ENCODE measurements around the gene RBPJL. TPM values are rescaled to one million over a fixed set of nuclear protein-coding genes. Genes with fewer than 3 reads are reported as not detected.

RBPJL gene
- total and polyA plus RNA-seq, 7 donors: 1.8 TPM; not detected in 6

DNA sequence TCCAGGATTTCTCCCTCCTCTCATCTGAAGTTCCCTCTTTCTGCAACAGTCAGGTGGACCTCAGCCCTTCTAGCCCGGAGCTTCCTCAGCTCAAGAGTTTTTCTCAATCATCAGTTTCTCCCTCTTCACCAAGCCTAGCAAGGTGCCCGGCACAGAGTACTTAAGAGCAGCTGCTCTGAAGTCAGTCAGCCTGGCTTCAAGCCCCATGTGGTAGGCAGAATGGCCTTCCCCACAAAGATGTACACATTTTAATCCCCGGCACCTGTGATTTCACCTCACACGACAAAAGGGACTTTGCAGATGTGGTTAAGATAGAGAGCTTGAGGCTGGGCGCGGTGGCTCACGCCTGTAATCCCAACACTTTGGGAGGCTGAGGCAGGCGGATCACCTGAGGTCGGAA is 15.1 kb upstream of the RBPJL start:
- Histone ChIP-seq H3K4me3 (no peak overlapping the region), H3K9me3 (no peaks in the 10 kb centered on the region), H3K36me3 (no peaks in the 10 kb centered on the region), H3K27ac (no peak overlapping the region), H3K4me1 (peaks cover 0 to 21% (median 11%) of the 10 kb centered on the region in 4 donors), H3K27me3 (peaks cover 0 to 26% (median 0%) of the 10 kb centered on the region in 3 donors)
- intact Hi-C loops (cut with DNase I): loop anchor here (5.0 to 10.0 kb wide), 2 partner anchors 194 to 277 kb away; no protein-coding TSS in a partner anchor
- 74 to 82% methylated on average over 9 of the region's 9 CpGs for WGBS, 2 donors
- DNase-seq: no peak
- TF ChIP-seq, protein P1, sequence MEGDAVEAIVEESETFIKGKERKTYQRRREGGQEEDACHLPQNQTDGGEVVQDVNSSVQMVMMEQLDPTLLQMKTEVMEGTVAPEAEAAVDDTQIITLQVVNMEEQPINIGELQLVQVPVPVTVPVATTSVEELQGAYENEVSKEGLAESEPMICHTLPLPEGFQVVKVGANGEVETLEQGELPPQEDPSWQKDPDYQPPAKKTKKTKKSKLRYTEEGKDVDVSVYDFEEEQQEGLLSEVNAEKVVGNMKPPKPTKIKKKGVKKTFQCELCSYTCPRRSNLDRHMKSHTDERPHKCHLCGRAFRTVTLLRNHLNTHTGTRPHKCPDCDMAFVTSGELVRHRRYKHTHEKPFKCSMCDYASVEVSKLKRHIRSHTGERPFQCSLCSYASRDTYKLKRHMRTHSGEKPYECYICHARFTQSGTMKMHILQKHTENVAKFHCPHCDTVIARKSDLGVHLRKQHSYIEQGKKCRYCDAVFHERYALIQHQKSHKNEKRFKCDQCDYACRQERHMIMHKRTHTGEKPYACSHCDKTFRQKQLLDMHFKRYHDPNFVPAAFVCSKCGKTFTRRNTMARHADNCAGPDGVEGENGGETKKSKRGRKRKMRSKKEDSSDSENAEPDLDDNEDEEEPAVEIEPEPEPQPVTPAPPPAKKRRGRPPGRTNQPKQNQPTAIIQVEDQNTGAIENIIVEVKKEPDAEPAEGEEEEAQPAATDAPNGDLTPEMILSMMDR (IDR thresholded peaks at IDR 0.05): no peak
- TF ChIP-seq POLR2AphosphoS5 (IDR thresholded peaks at IDR 0.05): no peak
- no peak for TF ChIP-seq EP300 (IDR thresholded peaks at IDR 0.05)
- TF ChIP-seq POLR2A (IDR thresholded peaks at IDR 0.05): no peak

DNA sequence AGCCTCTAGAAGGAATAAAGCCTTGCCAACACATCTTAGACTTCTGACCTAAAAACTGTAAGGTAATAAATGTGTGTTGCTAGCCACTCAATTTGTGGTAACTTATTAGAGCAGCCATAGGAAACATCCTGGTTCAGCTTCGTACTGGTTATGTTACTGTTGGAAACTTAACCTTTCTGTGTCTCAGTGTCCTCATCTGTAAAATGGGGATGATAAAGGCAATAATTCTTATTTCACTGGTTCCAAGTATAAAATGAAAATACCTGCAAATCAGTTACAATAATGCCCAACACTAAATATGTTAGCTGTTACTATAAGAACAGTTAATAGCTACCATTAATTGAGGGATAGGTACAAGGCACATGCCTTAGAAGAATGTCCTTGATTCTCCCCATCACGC is 14.3 kb upstream of the RBPJL start:
- Histone ChIP-seq H3K27me3 (peaks cover 0 to 31% (median 0%) of the 10 kb centered on the region in 3 donors), H3K27ac (no peak overlapping the region), H3K36me3 (no peaks in the 10 kb centered on the region), H3K9me3 (no peaks in the 10 kb centered on the region), H3K4me3 (no peak overlapping the region), H3K4me1 (peaks cover 0 to 21% (median 11%) of the 10 kb centered on the region in 4 donors)
- TF ChIP-seq POLR2A (IDR thresholded peaks at IDR 0.05): no peak
- TF ChIP-seq, protein P1 (IDR thresholded peaks at IDR 0.05): no peak
- no peak for TF ChIP-seq POLR2AphosphoS5 (IDR thresholded peaks at IDR 0.05)
- TF ChIP-seq EP300 (IDR thresholded peaks at IDR 0.05): no peak
- intact Hi-C loops (cut with DNase I): loop anchor here (2.0 to 10.0 kb wide), 3 partner anchors 195 to 278 kb away; no protein-coding TSS in a partner anchor
- WGBS, 2 donors: 83% methylated on average over 2 of the region's 2 CpGs
- no peak for DNase-seq

DNA sequence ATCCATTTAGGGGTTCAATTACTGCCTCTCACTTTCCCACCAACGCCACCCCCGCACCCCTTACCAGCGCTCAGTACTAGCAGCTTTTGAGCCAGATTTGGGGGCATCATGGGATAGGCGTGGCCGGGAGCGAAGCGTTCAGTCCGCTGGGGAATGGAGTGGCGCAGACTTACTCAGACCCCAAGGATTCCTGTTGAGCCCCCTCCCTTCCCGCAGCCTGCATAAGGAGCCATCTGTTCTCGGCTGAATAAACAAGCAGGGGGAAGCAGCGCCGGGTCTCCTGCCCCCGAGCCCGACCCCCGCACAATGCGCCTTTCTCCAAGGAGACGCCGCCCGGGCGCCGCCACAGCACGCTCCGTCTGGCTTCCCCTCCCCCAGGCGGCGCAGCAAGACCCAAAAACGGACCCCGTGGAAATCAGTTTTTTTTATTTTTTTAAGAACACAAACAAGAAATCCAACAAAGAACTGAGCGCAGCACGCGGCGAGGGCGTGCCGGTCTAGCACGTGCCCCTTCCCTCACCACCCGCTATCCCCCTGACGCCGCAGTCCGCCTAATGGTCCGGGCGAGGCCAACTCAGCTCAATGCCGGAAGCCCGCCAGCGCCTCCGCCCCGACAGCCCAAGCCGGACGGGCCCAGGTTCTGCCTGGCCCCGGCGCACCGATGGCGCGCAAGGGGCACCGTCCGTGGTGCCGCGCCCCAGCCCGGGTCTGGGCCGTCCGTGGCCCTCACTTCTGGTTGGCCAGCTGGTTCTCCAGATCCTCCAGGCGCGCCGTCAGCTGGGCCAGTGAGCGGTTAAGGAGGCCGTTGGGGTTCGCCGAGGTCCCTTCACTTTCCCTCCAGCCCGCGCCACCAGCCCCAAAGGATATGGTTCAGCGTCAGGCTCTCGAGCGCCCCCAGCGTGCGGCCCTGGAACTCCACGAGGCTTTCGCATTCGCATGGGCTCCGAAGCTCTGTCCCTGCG is 13.3 kb upstream of the RBPJL start:
- Histone ChIP-seq H3K4me1 (peaks cover 0 to 21% (median 11%) of the 10 kb centered on the region in 4 donors), H3K36me3 (no peaks in the 10 kb centered on the region), H3K9me3 (no peaks in the 10 kb centered on the region), H3K4me3 (peak overlapping the region; percentile 32 to 58 (median 49)), H3K27me3 (peaks cover 0 to 37% (median 0%) of the 10 kb centered on the region in 3 donors), H3K27ac (peak overlapping the region in 3 of 4 donors; percentile 48 to 57 (median 48))
- intact Hi-C loops (cut with DNase I): loop anchor here (2.0 to 10.0 kb wide), 3 partner anchors 196 to 279 kb away; no protein-coding TSS in a partner anchor
- DNase-seq: peak; percentile 87
- TF ChIP-seq EP300 (IDR thresholded peaks at IDR 0.05) (no peak), POLR2AphosphoS5 (IDR thresholded peaks at IDR 0.05) (peak in 1 of 4 donors; percentile 14), POLR2A (IDR thresholded peaks at IDR 0.05) (no peak)
- TF ChIP-seq, protein P1 (IDR thresholded peaks at IDR 0.05): peak; percentile 63 to 98 (median 84)
- 4 to 5% methylated on average over 79 of the region's 79 CpGs for WGBS, 2 donors

DNA sequence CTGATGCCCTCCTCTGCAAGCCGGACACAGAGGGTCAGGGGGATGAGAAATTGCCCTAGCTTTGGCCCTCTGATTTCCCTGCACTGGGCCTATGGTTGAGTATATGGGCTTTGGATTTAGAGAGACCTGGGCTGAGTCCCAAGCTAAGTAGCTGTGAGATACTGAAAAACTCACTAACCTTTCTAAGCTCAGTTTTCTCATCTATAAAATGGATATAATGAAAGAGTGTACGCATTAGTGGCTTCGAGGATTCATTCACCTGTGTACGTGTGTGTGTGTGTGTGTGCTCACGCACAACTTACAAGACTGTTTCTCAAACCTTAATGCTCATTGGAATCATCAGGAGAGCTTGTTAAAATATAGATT is 12.7 kb upstream of the RBPJL start:
- Histone ChIP-seq H3K27me3 (peaks cover 0 to 37% (median 0%) of the 10 kb centered on the region in 3 donors), H3K4me1 (peaks cover 0 to 21% (median 11%) of the 10 kb centered on the region in 4 donors), H3K4me3 (peak overlapping the region in 3 of 4 donors; percentile 44 to 58 (median 54)), H3K27ac (no peak overlapping the region), H3K36me3 (no peaks in the 10 kb centered on the region), H3K9me3 (no peaks in the 10 kb centered on the region)
- 51 to 63% methylated on average over 5 of the region's 5 CpGs for WGBS, 2 donors
- DNase-seq: no peak
- TF ChIP-seq POLR2AphosphoS5 (IDR thresholded peaks at IDR 0.05): no peak
- TF ChIP-seq, protein P1 (IDR thresholded peaks at IDR 0.05): peak in 1 of 4 experiments; percentile 6
- no peak for TF ChIP-seq EP300 (IDR thresholded peaks at IDR 0.05)
- no peak for TF ChIP-seq POLR2A (IDR thresholded peaks at IDR 0.05)
- intact Hi-C loops (cut with DNase I): loop anchor here (5.0 to 10.0 kb wide), 2 partner anchors 197 to 279 kb away; no protein-coding TSS in a partner anchor
